ENCODE measurements around the gene MYH9.

The MYH9 gene

GRCh38 chr22:36350751-36351594 lies 36.8 kb downstream of the MYH9 start:
- Histone ChIP-seq H3K27me3 (ENCODE audit: insufficient read depth, low read depth, severe bottlenecking) (no peaks in the 10 kb centered on the region), H3K27ac (no peak overlapping the region), H3K36me3 (peaks cover 13% of the 10 kb centered on the region), H3K9me3 (ENCODE audit: severe bottlenecking) (no peaks in the 10 kb centered on the region), H3K4me3 (ENCODE audit: low read depth, low read length) (no peak overlapping the region)
- DNase-seq: peak; percentile 28
- TF ChIP-seq, protein P1, sequence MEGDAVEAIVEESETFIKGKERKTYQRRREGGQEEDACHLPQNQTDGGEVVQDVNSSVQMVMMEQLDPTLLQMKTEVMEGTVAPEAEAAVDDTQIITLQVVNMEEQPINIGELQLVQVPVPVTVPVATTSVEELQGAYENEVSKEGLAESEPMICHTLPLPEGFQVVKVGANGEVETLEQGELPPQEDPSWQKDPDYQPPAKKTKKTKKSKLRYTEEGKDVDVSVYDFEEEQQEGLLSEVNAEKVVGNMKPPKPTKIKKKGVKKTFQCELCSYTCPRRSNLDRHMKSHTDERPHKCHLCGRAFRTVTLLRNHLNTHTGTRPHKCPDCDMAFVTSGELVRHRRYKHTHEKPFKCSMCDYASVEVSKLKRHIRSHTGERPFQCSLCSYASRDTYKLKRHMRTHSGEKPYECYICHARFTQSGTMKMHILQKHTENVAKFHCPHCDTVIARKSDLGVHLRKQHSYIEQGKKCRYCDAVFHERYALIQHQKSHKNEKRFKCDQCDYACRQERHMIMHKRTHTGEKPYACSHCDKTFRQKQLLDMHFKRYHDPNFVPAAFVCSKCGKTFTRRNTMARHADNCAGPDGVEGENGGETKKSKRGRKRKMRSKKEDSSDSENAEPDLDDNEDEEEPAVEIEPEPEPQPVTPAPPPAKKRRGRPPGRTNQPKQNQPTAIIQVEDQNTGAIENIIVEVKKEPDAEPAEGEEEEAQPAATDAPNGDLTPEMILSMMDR (IDR thresholded peaks at IDR 0.05; ENCODE audit: low read depth, low read length): 0 out of 2 replicates have a peak, but pooled peaks have one; percentile 23

DNA sequence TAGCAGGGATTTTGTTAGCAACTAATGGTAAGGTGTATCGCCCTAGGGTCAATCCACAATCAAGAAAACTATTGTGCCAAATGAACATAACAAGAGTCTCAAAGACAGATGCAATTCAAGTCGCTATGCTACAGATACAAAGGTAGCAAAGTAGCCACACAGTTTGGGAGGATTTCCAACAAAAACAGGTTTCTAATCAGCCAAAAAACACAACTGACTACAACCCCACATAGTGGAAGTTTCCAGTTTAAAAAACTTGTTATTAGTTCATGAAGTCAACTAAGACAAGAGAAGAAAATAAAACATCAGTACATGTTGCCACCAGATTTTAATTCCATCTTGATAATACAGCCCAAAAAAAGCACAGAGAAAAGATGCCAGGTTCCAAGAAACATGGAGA lies 38.0 kb downstream of the MYH9 start:
- no peak for DNase-seq
- H3K27ac ChIP-seq: no peak overlapping the region
- H3K9me3 ChIP-seq (ENCODE audit: severe bottlenecking): no peaks in the 10 kb centered on the region
- H3K36me3 ChIP-seq: peaks cover 19% of the 10 kb centered on the region
- H3K27me3 ChIP-seq (ENCODE audit: insufficient read depth, low read depth, severe bottlenecking): no peaks in the 10 kb centered on the region
- TF ChIP-seq, protein P1 (IDR thresholded peaks at IDR 0.05; ENCODE audit: low read depth, low read length): no peak
- no peak overlapping the region for H3K4me3 ChIP-seq (ENCODE audit: low read depth, low read length)

- TF ChIP-seq, protein P1 (IDR thresholded peaks at IDR 0.05; ENCODE audit: low read depth, low read length): no peak
- H3K4me3 ChIP-seq (ENCODE audit: low read depth, low read length): no peak overlapping the region
- DNase-seq: no peak
- H3K27me3 ChIP-seq (ENCODE audit: insufficient read depth, low read depth, severe bottlenecking): no peaks in the 10 kb centered on the region
- H3K9me3 ChIP-seq (ENCODE audit: severe bottlenecking): no peaks in the 10 kb centered on the region
- peaks cover 21% of the 10 kb centered on the region for H3K36me3 ChIP-seq
- no peak overlapping the region for H3K27ac ChIP-seq
Measured at GRCh38 chr22:36348760-36349159, 39.0 kb downstream of the MYH9 start.

DNA sequence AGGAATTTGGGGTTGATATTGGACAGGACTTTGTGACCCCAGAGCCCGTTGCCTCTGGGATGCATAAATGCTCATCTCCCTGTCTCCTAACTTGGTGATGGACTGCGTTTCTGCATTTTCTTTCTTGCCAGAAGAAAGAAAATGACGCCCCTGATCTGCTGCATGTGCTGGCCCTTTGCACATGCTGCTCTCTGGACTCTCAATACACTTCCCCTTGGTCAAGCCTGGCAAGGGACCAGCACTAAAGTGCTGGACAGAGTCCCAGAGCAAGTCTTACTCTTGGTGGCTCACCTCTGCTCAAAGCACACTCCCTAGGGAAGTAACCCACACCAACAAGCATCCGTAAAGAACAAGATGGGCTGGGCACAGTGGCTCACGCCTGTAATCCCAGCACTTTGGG lies 40.7 kb downstream of the MYH9 start:
- Histone ChIP-seq H3K27ac (no peak overlapping the region), H3K27me3 (ENCODE audit: insufficient read depth, low read depth, severe bottlenecking) (no peaks in the 10 kb centered on the region), H3K9me3 (ENCODE audit: severe bottlenecking) (no peaks in the 10 kb centered on the region), H3K4me3 (ENCODE audit: low read depth, low read length) (no peak overlapping the region), H3K36me3 (peaks cover 23% of the 10 kb centered on the region)
- no peak for DNase-seq
- TF ChIP-seq, protein P1 (IDR thresholded peaks at IDR 0.05; ENCODE audit: low read depth, low read length): no peak

DNA sequence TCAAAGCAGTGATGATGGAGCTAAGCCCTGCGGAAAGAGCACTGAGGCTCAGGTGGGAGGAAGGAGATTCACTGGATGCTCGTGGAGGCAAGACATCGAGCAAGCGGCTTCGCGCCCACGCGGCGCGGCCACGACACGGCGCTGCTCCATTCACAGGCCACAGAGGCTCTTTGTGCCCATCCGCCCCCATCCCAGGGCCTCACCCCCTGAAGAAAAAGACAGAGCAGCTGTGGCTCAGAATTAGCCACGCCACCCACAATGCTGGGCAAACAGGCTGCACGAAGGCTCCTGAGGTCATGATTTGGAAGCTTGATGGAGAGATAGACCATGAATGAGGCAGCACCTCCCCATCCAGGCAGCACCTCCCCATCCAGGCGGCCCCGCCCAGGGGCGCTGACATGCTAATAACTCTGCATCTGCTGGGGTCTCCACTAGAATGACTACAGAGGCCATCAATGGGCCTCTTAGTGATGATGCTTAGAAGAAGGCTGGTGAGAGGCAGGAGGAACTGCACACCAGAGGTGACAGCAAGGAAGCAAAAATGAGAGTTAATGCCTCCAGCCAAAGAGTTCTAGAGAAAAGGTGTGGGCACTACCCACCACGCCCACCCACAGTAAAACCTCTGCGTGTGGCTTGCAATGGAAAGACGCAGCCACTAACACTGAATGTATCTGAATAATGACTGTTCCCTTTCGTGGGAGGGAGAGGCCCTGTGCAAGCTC lies 43.5 kb downstream of the MYH9 start:
- no peak for DNase-seq
- TF ChIP-seq, protein P1 (IDR thresholded peaks at IDR 0.05; ENCODE audit: low read depth, low read length): no peak
- H3K27ac ChIP-seq: no peak overlapping the region
- H3K9me3 ChIP-seq (ENCODE audit: severe bottlenecking): no peaks in the 10 kb centered on the region
- H3K27me3 ChIP-seq (ENCODE audit: insufficient read depth, low read depth, severe bottlenecking): no peaks in the 10 kb centered on the region
- H3K36me3 ChIP-seq: peaks cover 50% of the 10 kb centered on the region
- no peak overlapping the region for H3K4me3 ChIP-seq (ENCODE audit: low read depth, low read length)

All from WERI-Rb-1 (cell line).